ENCODE measurements around the gene IL7R.

The IL7R gene

DNA sequence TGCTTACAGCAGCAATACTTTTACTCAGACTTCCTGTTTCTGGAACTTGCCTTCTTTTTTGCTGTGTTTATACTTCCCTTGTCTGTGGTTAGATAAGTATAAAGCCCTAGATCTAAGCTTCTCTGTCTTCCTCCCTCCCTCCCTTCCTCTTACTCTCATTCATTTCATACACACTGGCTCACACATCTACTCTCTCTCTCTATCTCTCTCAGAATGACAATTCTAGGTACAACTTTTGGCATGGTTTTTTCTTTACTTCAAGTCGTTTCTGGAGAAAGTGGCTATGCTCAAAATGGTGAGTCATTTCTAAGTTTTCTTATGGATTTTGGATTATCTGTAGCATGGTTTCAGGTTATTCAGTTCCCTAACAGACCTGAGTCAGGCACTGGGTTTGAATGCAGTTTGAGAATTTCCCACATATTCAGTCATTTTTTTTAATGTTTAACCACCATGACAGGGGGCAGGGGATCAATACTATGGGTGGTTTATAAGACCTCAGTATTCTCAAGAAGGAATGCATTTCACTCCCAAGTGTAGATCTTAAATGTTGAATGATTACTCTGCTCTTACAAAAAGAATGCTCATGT lies at the start of gene IL7R:
TSS of gene IL7R (plus strand) at position 127 of the 587 bp plus-strand sequence. CDS start at position 214, 87 bp downstream.
- no peak for TF ChIP-seq CTCF (conservative IDR thresholded peaks at IDR 0.05)
- no peak within 1 kb of the TSS for H3K27ac ChIP-seq

- H3K27ac ChIP-seq, result no peak overlapping the region
- TF ChIP-seq CTCF (conservative IDR thresholded peaks at IDR 0.05), result no peak
These were observed 46.1 kb upstream of the IL7R start for GRCh38 chr5:35810601-35811000.

- no peak overlapping the region for H3K27ac ChIP-seq
- no peak for TF ChIP-seq CTCF (conservative IDR thresholded peaks at IDR 0.05)
These were observed 45.5 kb upstream of the IL7R start for GRCh38 chr5:35811108-35811741.

- H3K27ac ChIP-seq, result no peak overlapping the region
These were observed 43.2 kb upstream of the IL7R start for GRCh38 chr5:35813521-35813920.

GRCh38 chr5:35815089-35815936 lies 41.4 kb upstream of the IL7R start:
- TF ChIP-seq CTCF (conservative IDR thresholded peaks at IDR 0.05), result peak; percentile 75
- H3K27ac ChIP-seq, result no peak overlapping the region

More at GRCh38 chr5:35813521-35813920, 43.2 kb upstream of the IL7R start:
- no peak for TF ChIP-seq CTCF (conservative IDR thresholded peaks at IDR 0.05)

DNA sequence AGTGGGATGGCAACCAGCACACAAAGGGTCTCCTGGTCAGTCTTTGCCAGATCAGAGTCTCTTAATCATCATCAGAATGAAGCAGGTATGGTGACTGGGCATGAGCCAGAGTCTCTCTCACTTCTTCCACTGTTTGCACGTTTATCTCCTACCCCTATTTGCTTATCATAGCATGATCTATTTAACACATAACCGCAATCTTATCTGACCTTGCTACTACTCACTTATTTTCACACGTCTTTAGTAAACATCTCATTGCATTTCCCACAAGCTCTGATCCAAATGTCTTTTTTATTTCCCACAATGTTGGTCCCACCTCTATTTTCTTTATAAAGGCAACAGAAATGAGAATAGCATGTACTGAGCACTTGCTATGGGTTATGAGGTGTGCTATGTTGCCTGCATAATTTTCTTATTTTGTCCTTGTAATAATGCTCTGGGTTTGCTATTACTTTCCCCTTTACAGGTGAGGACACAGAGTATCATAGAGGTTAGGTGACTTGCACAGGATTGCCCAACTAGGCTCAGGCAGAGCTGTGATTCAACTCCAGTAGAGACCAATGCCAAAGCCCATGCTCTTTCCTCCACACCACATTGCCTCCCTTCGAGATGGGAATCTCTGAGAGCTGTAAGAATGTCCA lies 39.7 kb upstream of the IL7R start:
- no peak overlapping the region for H3K27ac ChIP-seq
- TF ChIP-seq CTCF (conservative IDR thresholded peaks at IDR 0.05), result no peak

- H3K27ac ChIP-seq, result no peak overlapping the region
- no peak for TF ChIP-seq CTCF (conservative IDR thresholded peaks at IDR 0.05)
These were observed 37.7 kb upstream of the IL7R start for GRCh38 chr5:35819026-35819425.
